ENCODE data around the gene PAQR6.
"Not testable (repeated sequence)": the region's sequence is repeated elsewhere in the genome, so short reads cannot be mapped to it uniquely, and the experiment has no call there.

The PAQR6 gene

DNA sequence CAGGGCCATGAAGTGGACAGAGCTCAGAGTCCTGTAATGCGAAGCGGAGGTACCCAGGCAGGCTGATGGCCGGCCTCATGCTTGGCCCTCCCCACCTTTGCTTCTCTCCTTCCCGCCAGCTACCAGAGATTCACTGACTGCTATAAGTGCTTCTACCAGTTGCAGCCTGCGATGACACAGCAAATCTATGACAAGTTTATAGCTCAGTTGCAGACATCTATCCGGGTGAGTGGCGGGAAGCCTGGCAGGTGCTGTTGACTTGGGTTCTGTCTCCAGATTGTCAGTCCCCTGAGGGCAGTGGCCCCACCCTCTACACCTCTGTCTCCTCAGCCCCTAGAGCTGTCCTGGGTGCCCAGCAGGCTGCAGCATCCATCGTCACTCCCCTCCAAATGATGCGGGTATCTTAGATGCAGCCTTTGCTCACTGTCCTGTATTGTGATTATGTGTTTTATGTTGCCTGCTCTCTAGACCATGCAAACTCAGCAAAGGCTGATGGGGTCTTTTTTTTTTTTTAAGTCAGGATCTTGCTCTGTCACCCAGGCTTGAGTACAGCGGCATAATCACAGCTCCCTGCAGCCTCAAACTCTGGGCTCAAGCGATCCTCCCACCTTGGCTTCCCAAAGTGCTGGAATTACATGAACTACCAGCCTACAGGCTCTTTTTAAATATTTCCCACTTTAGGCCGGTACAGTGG lies 15.5 kb downstream of the PAQR6 start:
- peak; percentile 17 to 41 for DNase-seq
- TF ChIP-seq GATA1 (IDR thresholded peaks at IDR 0.05; ENCODE audit: low read depth, low read length) (no peak), POLR2A (IDR thresholded peaks at IDR 0.05; ENCODE audit: low read length) (no peak)

DNA sequence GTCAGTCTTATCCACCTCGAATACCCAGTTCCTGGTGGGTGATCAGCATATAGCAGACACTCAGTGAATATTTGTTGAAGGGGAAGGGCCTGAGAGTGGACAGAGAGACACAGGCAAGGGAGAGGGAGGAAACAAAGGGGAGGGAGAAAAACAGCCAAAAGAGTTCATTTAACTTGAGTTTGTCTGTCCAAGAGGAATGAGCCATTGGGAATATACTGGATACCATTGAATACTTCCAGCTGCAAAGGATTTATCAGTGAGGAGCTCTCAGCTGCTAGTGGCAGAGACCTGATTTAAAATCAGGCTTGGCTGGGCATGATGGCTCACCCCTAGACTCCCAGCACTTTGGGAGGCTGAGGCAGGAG lies 17.4 kb downstream of the PAQR6 start:
- TF ChIP-seq GATA1 (IDR thresholded peaks at IDR 0.05; ENCODE audit: low read depth, low read length), result no peak
- no peak for TF ChIP-seq POLR2A (IDR thresholded peaks at IDR 0.05; ENCODE audit: low read length)
- no peak for DNase-seq

DNA sequence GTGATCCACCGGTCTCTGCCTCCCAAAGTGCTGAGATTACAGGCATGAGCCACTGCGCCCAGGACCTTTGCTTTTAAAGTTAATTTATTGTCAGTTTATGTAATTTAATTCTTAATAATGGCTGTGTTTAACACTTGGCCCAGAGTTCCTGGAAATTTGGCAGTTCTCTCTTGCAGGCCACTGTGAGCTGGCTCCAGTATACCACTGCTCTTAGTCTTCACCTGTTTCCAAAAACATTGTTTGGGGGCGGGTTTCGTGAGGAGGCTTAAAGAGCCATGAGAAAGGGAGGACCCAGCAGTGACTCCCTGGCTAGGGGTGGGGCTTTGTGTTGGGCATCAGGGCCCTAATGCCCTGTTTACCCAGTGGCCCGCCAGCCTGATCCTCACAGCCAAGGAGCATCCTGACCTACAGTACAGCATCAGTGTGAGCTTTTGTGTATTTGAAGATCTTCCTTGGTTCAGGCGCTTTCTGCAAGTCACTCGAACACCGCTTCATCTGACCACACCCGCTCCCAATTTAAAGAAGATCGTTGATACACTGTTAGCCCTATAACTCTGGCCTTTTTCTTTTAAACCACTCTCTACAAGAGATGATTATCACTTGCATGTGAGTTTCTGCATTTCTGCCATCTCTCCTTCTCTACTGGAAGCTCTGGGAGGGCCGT lies 17.9 kb downstream of the PAQR6 start:
- DNase-seq, result peak; percentile 63 to 68
- TF ChIP-seq GATA1 (IDR thresholded peaks at IDR 0.05; ENCODE audit: low read depth, low read length), result no peak
- no peak for TF ChIP-seq POLR2A (IDR thresholded peaks at IDR 0.05; ENCODE audit: low read length)

DNA sequence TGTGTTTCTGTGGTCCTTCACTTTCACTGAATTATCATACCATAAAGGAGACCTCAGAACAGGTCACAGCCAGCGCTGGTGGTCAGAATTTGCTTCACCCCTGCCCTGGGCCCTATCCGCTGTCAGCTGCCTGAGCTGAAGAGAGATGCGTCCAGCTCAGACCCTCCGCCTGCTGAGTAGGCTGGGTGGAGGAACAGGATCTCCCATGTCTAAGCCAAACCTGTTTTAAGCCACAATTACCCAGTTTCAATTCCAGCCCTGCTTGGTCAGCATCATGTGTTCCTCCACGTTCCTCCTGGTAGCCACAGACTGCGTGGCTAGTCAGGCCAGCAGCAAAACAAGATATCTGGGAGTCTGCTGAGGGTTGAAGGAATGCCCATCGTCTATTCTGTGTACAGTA lies 19.4 kb downstream of the PAQR6 start:
- DNase-seq, result no peak
- no peak for TF ChIP-seq POLR2A (IDR thresholded peaks at IDR 0.05; ENCODE audit: low read length)
- TF ChIP-seq GATA1 (IDR thresholded peaks at IDR 0.05; ENCODE audit: low read depth, low read length), result no peak

DNA sequence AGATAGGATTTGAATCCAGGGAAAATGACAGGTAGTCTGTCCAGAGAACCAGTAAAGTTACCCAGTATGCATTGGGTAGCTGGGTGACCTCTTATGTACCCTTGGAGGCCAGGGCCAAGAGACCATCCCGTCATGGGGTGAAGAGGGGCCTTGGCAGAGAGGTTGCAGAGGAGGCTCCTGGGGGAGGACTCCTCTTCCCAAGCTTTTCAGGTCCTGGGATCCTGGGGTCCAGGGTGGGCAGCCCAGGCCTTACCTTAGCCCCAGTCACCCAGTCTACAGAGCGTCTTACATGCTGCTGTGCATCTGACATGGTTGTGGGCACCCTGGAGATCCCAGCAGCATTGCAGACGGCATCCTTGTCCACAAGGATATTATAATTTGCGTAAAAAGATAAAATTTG lies 21.1 kb downstream of the PAQR6 start:
- DNase-seq, result no peak
- TF ChIP-seq GATA1 (IDR thresholded peaks at IDR 0.05; ENCODE audit: low read depth, low read length), result no peak
- no peak for TF ChIP-seq POLR2A (IDR thresholded peaks at IDR 0.05; ENCODE audit: low read length)

DNA sequence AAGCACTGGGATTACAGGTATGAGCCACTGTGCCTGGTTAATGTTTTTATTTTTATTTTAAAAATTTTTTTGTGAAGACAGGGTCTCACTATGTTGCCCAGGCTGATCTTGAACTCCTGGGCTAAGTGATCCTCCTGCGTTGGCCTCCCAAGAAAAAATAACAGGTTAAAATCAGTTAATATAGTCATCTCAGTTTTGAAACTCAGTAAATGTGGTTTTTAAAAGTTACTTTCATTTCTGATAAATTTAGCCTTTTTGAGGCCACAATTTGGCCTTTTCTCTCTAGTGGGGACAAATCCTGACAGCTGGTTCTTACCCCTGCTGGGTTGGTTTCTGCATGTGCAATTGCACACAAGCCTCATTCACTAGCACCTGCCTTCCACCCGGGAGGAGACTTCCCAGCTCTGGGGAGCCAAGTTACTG lies 21.7 kb downstream of the PAQR6 start:
- TF ChIP-seq POLR2A (IDR thresholded peaks at IDR 0.05; ENCODE audit: low read length) (no peak), GATA1 (IDR thresholded peaks at IDR 0.05; ENCODE audit: low read depth, low read length) (no peak)
- no peak for DNase-seq

DNA sequence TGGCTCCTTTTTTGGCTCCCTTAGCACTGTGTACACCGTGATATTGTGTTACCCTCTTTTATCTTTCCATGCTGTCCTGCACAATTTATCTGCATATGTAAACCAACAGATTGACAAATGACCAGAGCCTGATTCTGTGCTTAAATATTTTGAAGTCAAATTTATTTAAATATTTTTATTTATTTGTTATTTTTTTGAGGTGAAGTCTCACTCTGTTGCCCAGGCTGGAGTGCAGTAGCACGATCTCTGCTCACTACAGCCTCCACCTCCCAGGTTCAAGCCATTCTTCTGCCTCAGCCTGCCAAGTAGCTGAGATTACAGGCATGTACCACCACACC lies 22.2 kb downstream of the PAQR6 start:
- no peak for DNase-seq
- TF ChIP-seq GATA1 (IDR thresholded peaks at IDR 0.05; ENCODE audit: low read depth, low read length), result no peak

DNA sequence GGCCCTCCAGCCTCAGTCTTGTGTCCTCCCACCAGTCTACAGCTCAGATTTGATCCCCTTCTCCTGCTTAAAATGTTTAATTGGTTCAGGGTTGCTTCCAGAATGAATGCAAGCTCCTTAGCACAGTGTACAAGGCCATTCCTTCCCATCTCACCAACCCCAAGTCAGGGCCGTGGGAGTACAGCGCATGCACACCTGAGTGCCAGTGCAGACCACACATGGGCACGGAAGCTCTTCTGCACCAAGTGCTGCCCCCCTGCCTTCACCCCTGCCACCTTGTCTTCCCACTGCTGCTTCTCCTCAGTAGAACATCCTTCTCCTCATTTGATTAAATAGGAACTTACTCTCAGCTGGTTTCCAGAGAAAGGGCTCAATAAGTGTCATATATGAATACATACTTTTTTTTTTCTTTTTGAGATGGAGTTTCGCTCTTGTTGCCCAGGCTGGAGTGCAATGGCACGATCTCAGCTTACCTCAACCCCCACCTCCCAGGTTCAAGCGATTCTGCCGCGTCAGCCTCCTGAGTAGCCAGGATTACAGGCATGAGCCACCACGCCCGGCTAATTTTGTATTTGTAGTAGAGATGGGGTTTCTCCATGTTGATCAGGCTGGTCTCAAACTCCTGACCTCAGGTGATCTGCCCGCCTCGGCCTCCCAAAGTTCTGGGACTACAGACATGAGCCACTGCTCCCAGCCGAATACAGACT lies 25.7 kb downstream of the PAQR6 start:
- DNase-seq, result peak in 1 of 2 experiments; percentile 26

DNA sequence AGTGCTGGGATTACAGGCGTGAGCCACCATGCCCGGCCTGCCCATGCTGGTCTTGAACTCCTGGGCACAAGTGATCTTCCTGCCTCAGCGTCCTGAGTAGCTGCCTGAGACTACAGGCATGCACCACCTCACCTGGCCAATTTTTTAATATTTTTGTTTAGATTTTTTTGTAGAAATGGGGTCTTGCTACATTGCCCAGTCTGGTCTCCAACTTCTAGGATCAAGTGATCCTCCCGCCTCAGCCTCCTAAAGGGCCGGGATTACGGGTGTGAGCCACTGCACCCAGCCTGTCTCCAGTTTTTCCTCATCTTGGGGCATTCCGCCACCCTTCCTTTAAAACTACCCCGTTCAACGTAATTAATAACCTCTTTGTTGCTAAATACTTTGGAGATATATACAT lies 27.6 kb downstream of the PAQR6 start:
- DNase-seq, result no peak
- TF ChIP-seq POLR2A (IDR thresholded peaks at IDR 0.05; ENCODE audit: low read length) (no peak), GATA1 (IDR thresholded peaks at IDR 0.05; ENCODE audit: low read depth, low read length) (no peak)

More for the DNA sequence above, 25.7 kb downstream of the PAQR6 start:
- no peak for TF ChIP-seq POLR2A (IDR thresholded peaks at IDR 0.05; ENCODE audit: low read length)
- TF ChIP-seq GATA1 (IDR thresholded peaks at IDR 0.05; ENCODE audit: low read depth, low read length), result no peak

DNA sequence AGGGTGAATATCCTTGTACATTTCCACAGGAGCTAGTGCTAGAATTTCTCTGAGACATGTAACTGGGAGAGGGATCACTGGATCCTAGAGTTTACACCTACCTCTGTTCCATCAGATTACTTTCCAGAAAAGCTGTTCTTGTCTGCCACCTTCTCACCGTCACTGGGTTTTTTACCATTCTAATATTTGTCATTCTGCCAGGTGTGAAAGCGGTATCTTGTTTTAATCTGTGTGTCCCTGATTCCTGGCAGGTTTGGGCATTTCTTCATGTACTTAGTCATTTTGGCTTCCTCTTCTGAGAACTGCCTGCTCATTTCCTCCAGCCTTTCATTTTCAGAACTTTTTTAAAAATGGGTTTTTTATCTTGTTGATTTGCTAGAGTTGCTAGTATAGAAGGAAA lies 30.0 kb downstream of the PAQR6 start:
- DNase-seq, result no peak
- no peak for TF ChIP-seq POLR2A (IDR thresholded peaks at IDR 0.05; ENCODE audit: low read length)
- TF ChIP-seq GATA1 (IDR thresholded peaks at IDR 0.05; ENCODE audit: low read depth, low read length), result no peak

DNA sequence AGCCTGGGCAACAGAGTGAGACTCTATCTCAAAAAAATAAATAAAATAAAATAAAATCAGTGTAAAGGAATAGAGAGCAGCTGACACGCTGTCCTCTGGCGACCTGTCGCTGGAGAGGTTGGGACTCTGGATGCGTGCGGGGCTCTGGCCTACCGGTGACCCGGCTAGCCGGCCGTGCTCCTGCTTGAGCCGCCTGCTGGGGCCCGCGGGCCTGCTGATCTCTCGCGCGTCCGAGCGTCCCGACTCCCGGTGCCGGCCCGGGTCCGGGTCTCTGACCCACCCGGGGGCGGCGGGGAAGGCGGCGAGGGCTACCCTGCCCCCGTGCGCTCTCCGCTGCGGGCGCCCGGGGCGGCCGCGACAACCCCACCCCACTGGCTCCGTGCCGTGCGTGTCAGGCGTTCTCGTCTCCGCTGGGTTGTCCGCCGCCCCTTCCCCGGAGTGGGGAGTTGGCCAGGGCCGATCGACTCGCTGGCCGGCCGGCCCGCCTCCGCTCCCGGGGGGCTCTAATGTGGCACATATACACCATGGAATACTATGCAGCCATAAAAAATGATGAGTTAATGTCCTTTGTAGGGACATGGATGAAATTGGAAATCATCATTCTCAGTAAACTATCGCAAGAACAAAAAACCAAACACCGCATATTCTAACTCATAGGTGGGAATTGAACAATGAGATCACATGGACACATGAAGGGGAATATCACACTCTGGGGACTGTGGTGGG lies 31.3 kb downstream of the PAQR6 start:
- DNase-seq, result not testable (repeated sequence)

DNA sequence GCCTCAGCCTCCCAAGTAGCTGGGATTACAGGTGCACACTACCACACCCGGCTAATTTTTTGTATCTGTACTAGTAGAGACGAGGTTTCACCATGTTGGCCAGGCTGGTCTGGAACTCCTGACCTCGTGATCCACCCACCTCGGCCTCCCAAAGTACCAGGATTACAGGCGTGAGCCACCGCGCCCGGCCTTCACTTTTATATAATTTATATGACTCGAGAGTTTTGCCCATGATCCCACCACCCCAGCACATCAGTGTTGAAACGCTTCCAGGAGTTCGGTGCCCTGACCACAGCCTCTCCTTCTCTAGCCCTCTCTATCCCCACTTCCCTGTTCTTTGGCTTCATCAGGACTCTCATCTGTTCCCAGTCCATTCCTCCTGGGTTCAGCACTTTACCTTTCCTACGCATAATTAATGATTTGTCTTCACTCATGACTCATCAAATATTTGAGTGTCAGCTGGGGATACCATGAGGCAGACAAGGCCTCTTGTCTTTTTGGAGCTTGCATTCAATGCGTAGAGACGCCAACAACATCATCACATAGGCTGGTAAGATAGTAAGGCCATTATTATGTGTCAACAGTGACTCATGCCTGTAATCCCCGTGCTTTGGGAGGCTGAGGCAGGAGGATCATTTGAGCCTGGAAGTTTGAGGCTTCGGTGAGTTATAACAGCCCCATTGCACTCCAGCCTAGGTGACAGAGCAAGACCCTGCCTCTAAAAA lies 33.7 kb downstream of the PAQR6 start:
- peak; percentile 47 to 54 for DNase-seq
- TF ChIP-seq GATA1 (IDR thresholded peaks at IDR 0.05; ENCODE audit: low read depth, low read length), result no peak
- TF ChIP-seq POLR2A (IDR thresholded peaks at IDR 0.05; ENCODE audit: low read length), result no peak

DNA sequence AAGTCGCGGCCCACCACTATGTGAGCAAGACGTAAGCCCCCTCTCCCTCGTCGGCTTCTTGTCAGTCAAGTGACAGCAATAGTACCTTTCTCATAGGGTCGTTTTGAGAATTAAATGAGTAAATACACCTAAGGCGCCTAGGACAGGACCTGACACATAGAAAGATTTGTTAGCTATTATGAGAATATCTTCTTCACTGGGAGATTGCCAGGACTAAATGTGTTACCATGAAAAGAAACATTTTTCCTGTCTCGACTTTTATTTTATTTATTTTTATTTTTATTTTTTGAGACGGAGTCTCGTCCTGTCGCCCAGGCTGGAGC lies 34.3 kb downstream of the PAQR6 start:
- TF ChIP-seq POLR2A (IDR thresholded peaks at IDR 0.05; ENCODE audit: low read length) (no peak), GATA1 (IDR thresholded peaks at IDR 0.05; ENCODE audit: low read depth, low read length) (no peak)
- no peak for DNase-seq

All from erythroblast (primary cell).